IMR-90 (cell line): ENCODE measurements around the gene ATF1.

Source experiments
- CEBPB ChIP-seq: IDR thresholded peaks from 2 replicates; pipeline ENCODE4 v1.6.1; 2012; ENCODE audit warnings: low read depth, low read length, improper control_type of control experiment
- CTCF ChIP-seq: conservative IDR thresholded peaks from 2 replicates; pipeline ENCODE4 v1.5.1; 2012; ENCODE audit warnings: mild to moderate bottlenecking, low read depth, low read length, improper control_type of control experiment
- MAFK ChIP-seq: IDR thresholded peaks from 2 replicates; pipeline ENCODE4 v1.6.1; 2012; ENCODE audit warnings: low read depth, low read length, improper control_type of control experiment
- MAZ ChIP-seq: IDR thresholded peaks from 2 replicates; pipeline ENCODE4 v1.6.1; 2012; ENCODE audit warnings: low read depth, mild to moderate bottlenecking, low read length, improper control_type of control experiment, moderate library complexity, borderline replicate concordance
- MXI1 ChIP-seq: IDR thresholded peaks from 2 replicates; pipeline ENCODE4 v1.6.1; 2012; ENCODE audit warnings: low read depth, mild to moderate bottlenecking, low read length, moderate library complexity, borderline replicate concordance
- POLR2A ChIP-seq: IDR thresholded peaks from 2 replicates; pipeline ENCODE4 v1.6.1; 2012; ENCODE audit warnings: mild to moderate bottlenecking, low read depth, low read length
- RAD21 ChIP-seq: IDR thresholded peaks from 2 replicates; pipeline ENCODE4 v1.6.1; 2012; ENCODE audit warnings: low read length, improper control_type of control experiment
- RFX5 ChIP-seq: IDR thresholded peaks from 2 replicates; pipeline ENCODE4 v1.8.0; 2012; ENCODE audit warnings: low read depth, mild to moderate bottlenecking, low read length, moderate library complexity
- TF ChIP-seq, protein P1 (sequence below): fragments of 150-350 bp; IDR thresholded peaks from 2 replicates; pipeline ENCODE4 v1.6.1; 2016; ENCODE audit warnings: low read depth, mild to moderate bottlenecking, low read length, moderate library complexity, borderline replicate concordance

DNA sequence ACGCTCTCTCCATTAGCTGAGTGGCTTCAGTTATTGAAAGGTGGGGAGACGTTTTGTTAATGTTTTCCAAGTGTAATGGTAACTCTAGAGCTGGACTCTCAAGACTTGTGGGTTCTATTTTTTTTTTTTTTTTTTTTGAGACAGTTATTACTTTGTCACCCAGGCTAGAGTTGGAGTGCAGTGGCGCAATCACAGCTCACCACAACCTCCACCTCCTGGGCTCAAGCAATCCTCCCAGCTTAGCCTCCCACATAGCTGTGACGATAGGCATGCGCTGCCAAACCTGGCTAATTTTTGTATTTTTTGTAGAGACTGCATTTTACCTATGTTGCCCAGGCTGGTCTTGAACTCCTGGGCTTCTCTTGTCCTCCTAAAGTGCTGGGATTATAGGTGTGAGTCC is 26.2 kb downstream of the ATF1 start:
- no peak for TF ChIP-seq POLR2A
- no peak for TF ChIP-seq CTCF
- TF ChIP-seq, protein P1, sequence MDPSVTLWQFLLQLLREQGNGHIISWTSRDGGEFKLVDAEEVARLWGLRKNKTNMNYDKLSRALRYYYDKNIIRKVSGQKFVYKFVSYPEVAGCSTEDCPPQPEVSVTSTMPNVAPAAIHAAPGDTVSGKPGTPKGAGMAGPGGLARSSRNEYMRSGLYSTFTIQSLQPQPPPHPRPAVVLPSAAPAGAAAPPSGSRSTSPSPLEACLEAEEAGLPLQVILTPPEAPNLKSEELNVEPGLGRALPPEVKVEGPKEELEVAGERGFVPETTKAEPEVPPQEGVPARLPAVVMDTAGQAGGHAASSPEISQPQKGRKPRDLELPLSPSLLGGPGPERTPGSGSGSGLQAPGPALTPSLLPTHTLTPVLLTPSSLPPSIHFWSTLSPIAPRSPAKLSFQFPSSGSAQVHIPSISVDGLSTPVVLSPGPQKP, result no peak
- no peak for TF ChIP-seq RFX5
- no peak for TF ChIP-seq MAFK
- TF ChIP-seq MXI1, result no peak
- no peak for TF ChIP-seq RAD21
- peak; percentile 43; the same call in 1 of the 2 replicates for TF ChIP-seq CEBPB
- TF ChIP-seq MAZ, result no peak
